HepG2 (cell line): ENCODE measurements around the gene STAC. TPM values are rescaled to one million over a fixed set of nuclear protein-coding genes. Genes with fewer than 3 reads are reported as not detected.

Source experiments
- ATAC-seq: fragments of 200-7000 bp; cut with Tn5 transposase; 3 replicates; pipeline ENCODE4 v1.9.1; 2020; ENCODE audit warnings: mild to moderate bottlenecking, moderate library complexity
- BruUV-seq: library from RNA; stranded (reverse); fragments of 400-500 nt; replicated peaks from 2 replicates; lab custom pipeline; 2021; lab: Mats Ljungman, UMichigan
- CTCF ChIA-PET: fragments of 300-600 bp; formaldehyde crosslinking; extraction: SDS; loops from one replicate; lab custom pipeline; 2021; ENCODE audit warnings: low total read pairs, inconsistent platforms, low intra/inter-chr PET ratio; lab: Yijun Ruan, JAX
- POLR2A ChIA-PET: fragments of 350-600 bp; sonication (Branson Sonifier 250); formaldehyde crosslinking; loops from one replicate; lab custom pipeline; 2020; ENCODE audit warnings: antibody characterized with exemption, inconsistent platforms; lab: Yijun Ruan, JAX
- DNase-seq: peaks from one replicate; pipeline ENCODE4 v3.0.0-alpha.2; 2015; ENCODE audit warnings: low spot score
- FAIRE-seq: peaks from 3 replicates; lab custom pipeline; 2011; peaks lifted over from hg19 to GRCh38; lab: Jason Lieb, UNC
- H2AFZ ChIP-seq: one replicate; pipeline ENCODE4 v1.6.1; 2011; ENCODE audit warnings: low read length, inconsistent platforms
- H3K27ac ChIP-seq: fragments of 300-600 bp; 3 replicates; pipeline ENCODE4 v1.8.0; 2011; ENCODE audit warnings: mixed run types, mild to moderate bottlenecking, mixed read lengths, low read length, inconsistent platforms; ENCODE audit not compliant: insufficient read depth; ENCODE audit errors: extremely low read length
- H3K27me3 ChIP-seq, 2 experiments: fragments of 200-600 bp in 1 of 2; 2 replicates in 1 of 2; 3 replicates in 1 of 2; pipeline versions ENCODE4 v1.6.0 to v1.8.0; 2011; ENCODE audit warnings: low read length in 2 of 2, mild to moderate bottlenecking in 2 of 2, moderate library complexity in 2 of 2, inconsistent platforms in 1 of 2; ENCODE audit not compliant: insufficient read depth in 2 of 2, control insufficient read depth in 1 of 2
- H3K36me3 ChIP-seq, 2 experiments: fragments of 200-600 bp in 1 of 2; replicated peaks in 1 of 2; 2 replicates in 1 of 2; 3 replicates in 1 of 2; pipeline versions ENCODE4 v1.5.1 to v1.8.0; 2011; ENCODE audit warnings: low read length in 2 of 2, inconsistent platforms in 1 of 2; ENCODE audit not compliant: insufficient read depth in 2 of 2, control insufficient read depth in 1 of 2
- H3K4me1 ChIP-seq: 2 replicates; pipeline ENCODE4 v1.5.1; 2012; ENCODE audit warnings: low read length, inconsistent platforms; ENCODE audit not compliant: insufficient read depth
- H3K4me2 ChIP-seq: 2 replicates; pipeline ENCODE4 v1.6.0; 2011; ENCODE audit warnings: low read depth, low read length, inconsistent platforms
- H3K4me3 ChIP-seq, 3 experiments: fragments of 200-600 bp in 1 of 3; sonication (generic), shearing (Covaris generic) in 1 of 3; replicated peaks in 1 of 3; 2 replicates each; pipeline ENCODE4 v1.5.1; 2011 to 2016; ENCODE audit warnings: low read length in 3 of 3, inconsistent platforms in 2 of 3, low read depth in 2 of 3, mild to moderate bottlenecking in 2 of 3, control low read depth in 1 of 3, mixed read lengths in 1 of 3; ENCODE audit not compliant: insufficient read depth in 1 of 3
- H3K79me2 ChIP-seq: one replicate; pipeline ENCODE4 v1.6.1; 2011; ENCODE audit warnings: low read length, inconsistent platforms; ENCODE audit not compliant: insufficient read depth
- H3K9ac ChIP-seq: 2 replicates; pipeline ENCODE4 v1.6.0; 2011; ENCODE audit warnings: mild to moderate bottlenecking, low read depth, low read length, inconsistent platforms; ENCODE audit not compliant: insufficient read depth
- H3K9me3 ChIP-seq: 2 replicates; pipeline ENCODE4 v1.5.1; 2012; ENCODE audit warnings: mild to moderate bottlenecking, low read length
- H4K20me1 ChIP-seq: 2 replicates; pipeline ENCODE4 v1.6.0; 2011; ENCODE audit warnings: inconsistent platforms, mild to moderate bottlenecking, low read length, moderate library complexity; ENCODE audit not compliant: insufficient read depth
- FOXK2 ChIP-seq: fragments of 450-650 bp; IDR thresholded peaks from 2 replicates; pipeline ENCODE4 v1.6.1; 2016
- FOXP1 ChIP-seq, 2 experiments: fragments of 450-650 bp in 1 of 2; IDR thresholded peaks; 2 replicates each; pipeline ENCODE4 v1.6.1; 2017 to 2018; ENCODE audit warnings: antibody characterized with exemption in 1 of 2
- HMGXB4 ChIP-seq, 2 experiments: sonication (generic) in 1 of 2; formaldehyde crosslinking in 1 of 2; IDR thresholded peaks; 2 replicates each; pipeline versions ENCODE4 v1.4.0 to v1.6.1; 2018 to 2020; ENCODE audit warnings: missing genetic modification reagents in 2 of 2, borderline replicate concordance in 1 of 2, low read depth in 1 of 2, mild to moderate bottlenecking in 1 of 2, missing biosample characterization in 1 of 2
- SIX1 ChIP-seq: sonication (generic); formaldehyde crosslinking; IDR thresholded peaks from 2 replicates; pipeline ENCODE4 v1.4.0; 2020; ENCODE audit warnings: missing genetic modification reagents, borderline replicate concordance
- SKIL ChIP-seq: sonication (generic); formaldehyde crosslinking; IDR thresholded peaks from 2 replicates; pipeline ENCODE4 v1.8.0; 2022; ENCODE audit warnings: missing genetic modification reagents, mild to moderate bottlenecking, moderate library complexity, borderline replicate concordance
- SNAPC2 ChIP-seq: sonication (generic); formaldehyde crosslinking; IDR thresholded peaks from 2 replicates; pipeline ENCODE4 v1.8.1; 2022; ENCODE audit warnings: mild to moderate bottlenecking, missing genetic modification reagents
- TOE1 ChIP-seq: sonication (generic); formaldehyde crosslinking; IDR thresholded peaks from 2 replicates; pipeline ENCODE4 v1.4.0; 2020; ENCODE audit warnings: mild to moderate bottlenecking, missing genetic modification reagents
- ZNF687 ChIP-seq: sonication (generic); formaldehyde crosslinking; IDR thresholded peaks from 2 replicates; pipeline ENCODE4 v1.5.1; 2020; ENCODE audit warnings: mild to moderate bottlenecking, missing genetic modification reagents, moderate library complexity
- ZNF761 ChIP-seq: sonication (generic); formaldehyde crosslinking; conservative IDR thresholded peaks from 2 replicates; pipeline ENCODE4 v1.4.0; 2020; ENCODE audit warnings: mild to moderate bottlenecking, missing genetic modification reagents
- WGBS: methylation state at CpG from one replicate; pipeline ENCODE4 v1.1.6; 2017; ENCODE audit warnings: low lambda C conversion rate; 5-methylcytosine and 5-hydroxymethylcytosine counted together
- in situ Hi-C: cut with HindIII; loops from 2 replicates; pipeline ENCODE4 v1.10.0; 2017; ENCODE audit warnings: low pct_unique_long_range_greater_than_20kb; ENCODE audit not compliant: extremely low pct_ligation_motif_present
- intact Hi-C: fragments of 100-400 bp; cut with micrococcal nuclease; formaldehyde crosslinking; loops from one replicate; pipeline ENCODE4 v1.10.0; 2022; ENCODE audit not compliant: unreplicated experiment
- polyA plus RNA-seq, 8 experiments: library from polyadenylated mRNA; depleted of rRNA in 3 of 8; stranded (reverse) in 7 of 8; unstranded in 1 of 8; fragments of >200 nt; fragmentation: Illumina TruSeq in 4 of 8; extraction: Trizol in 4 of 8; gene quantifications; 2 replicates each; pipeline versions ENCODE4 v1.2.1 to v1.2.3, GENCODE V29; 2011 to 2016; ENCODE audit warnings: low read depth in 4 of 8, missing spikeins in 1 of 8, mixed read lengths in 1 of 8; ENCODE audit not compliant: insufficient read depth in 1 of 8
- total RNA-seq, 5 experiments: library from RNA; depleted of rRNA; stranded (reverse); fragments of >200 nt; fragmentation: Illumina TruSeq; extraction: Trizol; gene quantifications; 2 replicates each; pipeline ENCODE4 v1.2.3, GENCODE V29; 2016; ENCODE audit warnings: low read depth in 1 of 5
- TF ChIP-seq, protein P1 (sequence below): sonication (generic); formaldehyde crosslinking; IDR thresholded peaks from 2 replicates; pipeline ENCODE4 v1.4.0; 2020; ENCODE audit warnings: missing genetic modification reagents, borderline replicate concordance
- TF ChIP-seq, protein P2 (sequence below): IDR thresholded peaks from 2 replicates; pipeline ENCODE4 v1.6.1; 2016; ENCODE audit warnings: mild to moderate bottlenecking, missing biosample characterization, missing genetic modification reagents
- TF ChIP-seq, protein P3 (sequence below): sonication (generic); formaldehyde crosslinking; IDR thresholded peaks from 2 replicates; pipeline ENCODE4 v1.5.1; 2020; ENCODE audit warnings: mild to moderate bottlenecking, moderate library complexity, missing genetic modification reagents

The STAC gene
- total and polyA plus RNA-seq, 2 of the 13 experiments (the other 11 are each of a cell fraction or from before 2014, with no cell fraction given): not detected

- no peaks in the 10 kb centered on the region for H3K27me3 ChIP-seq
- H4K20me1 ChIP-seq: no peaks in the 10 kb centered on the region
- H2AFZ ChIP-seq: no peak overlapping the region
- ATAC-seq (no peak), FAIRE-seq (no peak), DNase-seq (no peak)
- TF ChIP-seq HMGXB4 (CRISPR knock-in tag; IDR thresholded peaks at IDR 0.05; ENCODE audit: borderline replicate concordance in 1 of 2, low read depth in 1 of 2) (no peak), TOE1 (CRISPR knock-in tag) (no peak), ZNF761 (CRISPR knock-in tag) (no peak), SNAPC2 (no peak), FOXP1 (IDR thresholded peaks at IDR 0.05) (no peak), FOXP1 (CRISPR knock-in tag; IDR thresholded peaks at IDR 0.05) (no peak), SKIL (CRISPR knock-in tag) (no peak), SIX1 (CRISPR knock-in tag) (no peak), FOXK2 (no peak), ZNF687 (no peak)
- TF ChIP-seq, protein P1, sequence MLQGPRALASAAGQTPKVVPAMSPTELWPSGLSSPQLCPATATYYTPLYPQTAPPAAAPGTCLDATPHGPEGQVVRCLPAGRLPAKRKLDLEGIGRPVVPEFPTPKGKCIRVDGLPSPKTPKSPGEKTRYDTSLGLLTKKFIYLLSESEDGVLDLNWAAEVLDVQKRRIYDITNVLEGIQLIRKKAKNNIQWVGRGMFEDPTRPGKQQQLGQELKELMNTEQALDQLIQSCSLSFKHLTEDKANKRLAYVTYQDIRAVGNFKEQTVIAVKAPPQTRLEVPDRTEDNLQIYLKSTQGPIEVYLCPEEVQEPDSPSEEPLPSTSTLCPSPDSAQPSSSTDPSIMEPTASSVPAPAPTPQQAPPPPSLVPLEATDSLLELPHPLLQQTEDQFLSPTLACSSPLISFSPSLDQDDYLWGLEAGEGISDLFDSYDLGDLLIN: no peak
- TF ChIP-seq, protein P2, sequence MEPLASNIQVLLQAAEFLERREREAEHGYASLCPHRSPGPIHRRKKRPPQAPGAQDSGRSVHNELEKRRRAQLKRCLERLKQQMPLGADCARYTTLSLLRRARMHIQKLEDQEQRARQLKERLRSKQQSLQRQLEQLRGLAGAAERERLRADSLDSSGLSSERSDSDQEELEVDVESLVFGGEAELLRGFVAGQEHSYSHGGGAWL: no peak
- TF ChIP-seq, protein P3, sequence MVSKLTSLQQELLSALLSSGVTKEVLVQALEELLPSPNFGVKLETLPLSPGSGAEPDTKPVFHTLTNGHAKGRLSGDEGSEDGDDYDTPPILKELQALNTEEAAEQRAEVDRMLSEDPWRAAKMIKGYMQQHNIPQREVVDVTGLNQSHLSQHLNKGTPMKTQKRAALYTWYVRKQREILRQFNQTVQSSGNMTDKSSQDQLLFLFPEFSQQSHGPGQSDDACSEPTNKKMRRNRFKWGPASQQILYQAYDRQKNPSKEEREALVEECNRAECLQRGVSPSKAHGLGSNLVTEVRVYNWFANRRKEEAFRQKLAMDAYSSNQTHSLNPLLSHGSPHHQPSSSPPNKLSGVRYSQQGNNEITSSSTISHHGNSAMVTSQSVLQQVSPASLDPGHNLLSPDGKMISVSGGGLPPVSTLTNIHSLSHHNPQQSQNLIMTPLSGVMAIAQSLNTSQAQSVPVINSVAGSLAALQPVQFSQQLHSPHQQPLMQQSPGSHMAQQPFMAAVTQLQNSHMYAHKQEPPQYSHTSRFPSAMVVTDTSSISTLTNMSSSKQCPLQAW (CRISPR knock-in tag): no peak
- H3K4me3 ChIP-seq: no peak overlapping the region
- H3K79me2 ChIP-seq: no peaks in the 10 kb centered on the region
- no peaks in the 10 kb centered on the region for H3K4me1 ChIP-seq
- H3K36me3 ChIP-seq: no peaks in the 10 kb centered on the region
- no peak overlapping the region for H3K4me2 ChIP-seq
- BruUV-seq: no TSS peak
- no peak overlapping the region for H3K27ac ChIP-seq
- no peak overlapping the region for H3K9ac ChIP-seq
- WGBS: 18% methylated on average over 3 of the region's 3 CpGs
- ChIA-PET POLR2A (no interaction called here), CTCF (no interaction called here)
- no peaks in the 10 kb centered on the region for H3K9me3 ChIP-seq
- intact Hi-C loops (no loop called here), in situ Hi-C loops (no loop called here)
Observed at GRCh38 chr3:36524560-36524959, 144.3 kb downstream of the STAC start.
